ENCODE data around the gene ZFP62.
A peak's percentile ranks its signal among the peaks of the same experiment; 100 is the strongest.

The ZFP62 gene

DNA sequence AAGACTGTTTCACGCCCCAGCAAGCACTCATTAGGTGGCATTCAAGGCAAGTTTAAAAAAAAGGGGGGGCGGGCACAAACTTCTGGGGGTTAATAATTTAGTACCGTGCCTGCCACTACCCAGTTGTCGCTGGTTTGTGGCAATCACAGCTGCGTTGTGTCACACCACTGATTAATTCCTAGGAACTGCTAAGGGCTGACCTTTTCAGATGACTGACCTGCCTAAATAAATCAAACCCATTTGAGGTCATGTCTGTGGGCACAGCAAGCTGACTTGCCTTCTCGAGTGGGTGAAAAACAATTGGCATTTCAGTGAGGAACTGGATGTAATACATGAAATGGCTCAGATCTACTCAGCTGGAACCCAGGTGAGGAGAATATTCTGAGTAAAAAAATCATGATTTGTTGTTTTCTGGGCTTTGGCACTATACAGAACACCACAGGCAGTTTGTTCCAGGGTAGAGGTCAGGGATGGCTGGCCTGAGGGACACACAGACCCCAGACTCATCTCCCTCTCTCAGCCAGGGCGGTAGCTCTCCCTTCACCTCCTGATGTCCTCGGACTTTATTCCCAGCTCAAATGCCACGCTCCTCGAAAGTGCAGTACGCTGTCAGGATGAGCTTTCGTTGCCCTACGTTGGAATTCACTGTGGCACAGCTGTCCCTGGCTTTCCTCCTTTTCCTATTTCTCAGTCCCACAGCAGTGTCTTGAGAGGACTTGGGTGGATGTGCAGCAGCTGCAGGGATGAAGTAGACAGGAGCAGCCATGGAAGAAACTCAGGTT is 43.0 kb downstream of the ZFP62 start:
- peaks cover 29% of the 10 kb centered on the region for H3K4me1 Mint-ChIP-seq (ENCODE audit: low read depth)
- H3K27ac Mint-ChIP-seq = no peak overlapping the region
- DNase-seq (ENCODE audit: low spot score) = no peak
- no peak overlapping the region for H3K4me3 Mint-ChIP-seq
- H3K36me3 Mint-ChIP-seq (ENCODE audit: low read depth) = no peaks in the 10 kb centered on the region
- H3K27me3 Mint-ChIP-seq (ENCODE audit: low read depth) = no peaks in the 10 kb centered on the region
- H3K9me3 Mint-ChIP-seq = no peaks in the 10 kb centered on the region

DNA sequence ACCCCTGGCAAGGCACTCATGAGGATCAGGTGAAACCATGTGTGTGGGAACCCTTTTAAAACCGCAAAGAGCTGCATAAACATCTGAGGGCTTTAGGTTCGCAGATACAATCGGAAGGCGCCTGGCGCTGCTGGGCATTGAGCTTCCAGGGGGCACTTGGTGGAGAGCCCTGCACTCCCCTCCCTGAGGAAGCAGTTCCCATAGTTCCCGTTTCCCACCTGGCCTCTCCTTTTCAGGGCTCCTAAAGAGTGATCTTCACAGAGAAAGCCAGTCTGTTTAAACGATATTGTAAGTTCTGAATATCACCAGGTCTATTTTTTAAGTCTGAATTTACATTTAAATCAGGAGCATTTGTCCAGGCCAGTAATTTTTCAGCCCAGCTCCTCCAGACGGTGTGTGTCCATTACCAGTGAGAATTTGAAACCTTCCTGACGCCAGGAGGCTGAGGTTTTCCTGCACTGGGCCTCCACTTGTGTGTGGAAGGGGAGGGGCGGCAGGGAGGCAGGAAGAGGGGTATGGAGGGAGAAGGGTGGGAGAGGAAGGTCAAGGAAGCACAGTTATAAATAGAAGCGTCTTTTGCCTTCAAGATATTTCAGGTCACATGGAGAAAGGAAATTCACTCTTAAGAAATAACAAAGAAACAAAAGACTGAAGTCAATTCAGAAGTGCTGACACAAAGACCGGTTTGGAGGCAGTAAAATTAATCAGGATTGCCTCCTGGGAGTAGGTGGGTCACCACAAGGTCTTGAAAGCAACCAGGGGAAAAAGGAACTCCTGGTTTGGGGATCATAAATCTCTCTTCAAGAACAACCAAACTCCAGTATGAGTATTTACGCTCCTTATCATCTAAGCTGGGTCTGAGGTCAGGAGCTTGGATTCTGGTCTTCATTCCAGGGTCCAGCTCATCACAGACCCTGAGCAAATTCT is 44.2 kb downstream of the ZFP62 start:
- Mint-ChIP-seq H3K4me1 (ENCODE audit: low read depth) (peaks cover 36% of the 10 kb centered on the region), H3K4me3 (peak overlapping the region; percentile 54), H3K27me3 (ENCODE audit: low read depth) (no peaks in the 10 kb centered on the region), H3K36me3 (ENCODE audit: low read depth) (no peaks in the 10 kb centered on the region), H3K9me3 (no peaks in the 10 kb centered on the region), H3K27ac (no peak overlapping the region)
- DNase-seq (ENCODE audit: low spot score) = no peak

DNA sequence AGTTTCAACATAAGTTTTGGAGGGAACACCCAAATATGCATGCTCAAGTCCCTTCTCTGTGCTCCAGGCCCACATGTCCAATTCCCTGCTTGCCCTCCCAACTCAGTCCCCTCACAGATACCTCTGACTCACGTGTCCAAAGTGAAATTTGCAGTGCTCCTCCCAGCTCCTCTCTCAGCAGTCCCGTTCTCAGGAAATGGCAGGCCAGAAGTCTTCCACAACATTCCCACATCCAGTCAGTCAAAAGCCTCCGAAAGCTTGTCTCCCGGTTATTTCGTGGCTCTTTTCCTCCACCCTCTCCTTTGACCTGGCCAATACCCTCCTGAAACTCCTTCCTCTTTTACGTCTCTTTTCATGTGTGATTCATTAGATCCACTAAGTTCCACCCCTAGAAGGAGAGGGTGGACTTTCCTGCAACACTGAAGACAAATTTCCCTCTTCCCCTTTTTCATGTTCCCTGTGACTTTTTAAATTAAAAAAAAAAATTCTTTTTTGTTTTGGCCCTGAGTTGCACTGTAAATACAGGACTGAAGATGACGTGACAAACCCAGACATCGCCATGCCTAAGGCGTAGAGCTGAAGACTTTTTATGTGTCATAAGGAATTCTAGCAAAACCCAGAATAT is 45.7 kb downstream of the ZFP62 start:
- H3K27me3 Mint-ChIP-seq (ENCODE audit: low read depth) = no peaks in the 10 kb centered on the region
- no peaks in the 10 kb centered on the region for H3K9me3 Mint-ChIP-seq
- peak overlapping the region; percentile 47 for H3K27ac Mint-ChIP-seq
- H3K36me3 Mint-ChIP-seq (ENCODE audit: low read depth) = no peaks in the 10 kb centered on the region
- H3K4me1 Mint-ChIP-seq (ENCODE audit: low read depth) = peaks cover 42% of the 10 kb centered on the region
- no peak overlapping the region for H3K4me3 Mint-ChIP-seq
- DNase-seq (ENCODE audit: low spot score) = no peak

DNA sequence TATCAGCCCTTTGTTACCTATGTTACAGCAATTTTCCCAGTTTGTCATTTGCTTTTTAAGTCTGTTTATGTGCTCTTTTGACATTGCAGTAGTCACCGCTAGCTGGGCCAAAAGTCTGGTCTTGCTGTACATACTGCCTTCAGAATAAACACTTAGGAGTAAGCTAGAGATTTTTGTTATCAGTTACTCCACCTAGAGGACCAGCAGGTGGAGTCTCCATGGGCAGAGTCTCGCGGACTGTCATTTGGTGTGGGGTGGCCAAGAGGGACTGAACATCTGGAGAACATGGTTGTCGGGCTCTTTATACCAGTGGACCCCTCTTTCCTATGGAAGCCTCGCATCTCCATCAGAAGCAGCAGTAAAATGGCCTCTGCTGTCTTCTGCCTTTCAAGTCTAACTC is 47.7 kb downstream of the ZFP62 start:
- Mint-ChIP-seq H3K36me3 (ENCODE audit: low read depth) (peaks cover 9% of the 10 kb centered on the region), H3K9me3 (no peaks in the 10 kb centered on the region), H3K4me1 (ENCODE audit: low read depth) (peaks cover 47% of the 10 kb centered on the region), H3K27ac (no peak overlapping the region), H3K4me3 (no peak overlapping the region), H3K27me3 (ENCODE audit: low read depth) (no peaks in the 10 kb centered on the region)
- DNase-seq (ENCODE audit: low spot score) = no peak

DNA sequence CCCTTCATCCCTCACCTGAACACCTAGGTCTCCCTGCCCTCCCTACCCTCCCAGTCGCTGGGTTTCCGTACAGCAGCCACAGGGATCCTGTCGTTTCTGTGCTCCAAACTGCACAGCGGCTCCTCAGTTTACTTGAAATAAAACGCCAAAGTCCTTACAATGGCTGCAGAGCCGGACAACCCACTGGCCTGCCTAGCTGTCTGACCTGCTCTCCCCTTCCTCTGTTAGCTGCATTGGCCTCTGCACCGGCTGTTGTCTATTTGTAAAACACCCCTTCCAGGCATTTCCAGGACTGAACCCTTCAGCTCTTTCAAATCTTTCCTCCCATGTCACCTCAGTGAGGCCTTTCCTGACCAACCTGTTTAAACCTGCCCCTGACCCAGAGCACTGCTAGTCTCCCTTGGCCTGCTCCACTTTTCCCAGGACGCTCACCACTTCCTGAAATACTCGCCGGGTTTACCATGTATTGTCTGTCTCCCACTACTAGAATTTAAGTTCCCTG is 49.4 kb downstream of the ZFP62 start:
- Mint-ChIP-seq H3K36me3 (ENCODE audit: low read depth) (peaks cover 27% of the 10 kb centered on the region), H3K4me1 (ENCODE audit: low read depth) (peaks cover 59% of the 10 kb centered on the region), H3K9me3 (no peaks in the 10 kb centered on the region), H3K27me3 (ENCODE audit: low read depth) (no peaks in the 10 kb centered on the region), H3K27ac (peak overlapping the region; percentile 91), H3K4me3 (peak overlapping the region; percentile 86)
- no peak for DNase-seq (ENCODE audit: low spot score)

DNA sequence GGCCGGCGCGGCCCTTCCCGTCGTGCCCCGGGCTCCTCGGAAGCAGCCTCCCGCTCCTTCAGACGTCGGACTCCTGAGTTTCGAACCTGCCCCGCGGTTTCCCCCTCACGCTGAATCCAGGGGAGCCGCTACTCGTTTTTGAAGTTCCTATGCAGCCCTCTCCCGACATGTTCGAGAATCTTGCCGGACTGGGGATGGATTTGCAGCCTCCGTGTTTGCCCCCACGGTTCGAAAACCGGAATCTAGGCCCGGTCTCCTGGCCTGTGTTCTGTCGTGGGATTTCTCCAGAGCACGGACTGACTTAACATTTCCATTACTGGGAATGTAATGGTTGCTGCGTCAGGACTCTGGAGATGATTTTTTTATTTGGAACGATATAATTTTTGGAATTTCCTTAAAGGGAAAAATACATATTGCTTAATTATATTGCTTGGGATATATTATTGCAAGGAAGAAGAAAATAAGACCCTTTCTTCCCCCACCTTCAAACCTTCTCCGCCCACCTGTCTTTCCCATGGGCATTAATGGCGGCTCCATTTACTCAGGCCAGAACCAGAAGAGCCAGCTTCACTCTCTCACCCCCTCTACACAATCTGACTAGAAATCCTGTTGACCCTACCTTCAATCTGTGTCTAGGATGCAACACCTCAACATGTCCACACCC is 50.0 kb downstream of the ZFP62 start:
- peak overlapping the region; percentile 86 for H3K4me3 Mint-ChIP-seq
- peaks cover 61% of the 10 kb centered on the region for H3K4me1 Mint-ChIP-seq (ENCODE audit: low read depth)
- H3K36me3 Mint-ChIP-seq (ENCODE audit: low read depth) = peaks cover 32% of the 10 kb centered on the region
- H3K27ac Mint-ChIP-seq = peak overlapping the region; percentile 91
- no peaks in the 10 kb centered on the region for H3K9me3 Mint-ChIP-seq
- DNase-seq (ENCODE audit: low spot score) = no peak
- H3K27me3 Mint-ChIP-seq (ENCODE audit: low read depth) = no peaks in the 10 kb centered on the region

DNA sequence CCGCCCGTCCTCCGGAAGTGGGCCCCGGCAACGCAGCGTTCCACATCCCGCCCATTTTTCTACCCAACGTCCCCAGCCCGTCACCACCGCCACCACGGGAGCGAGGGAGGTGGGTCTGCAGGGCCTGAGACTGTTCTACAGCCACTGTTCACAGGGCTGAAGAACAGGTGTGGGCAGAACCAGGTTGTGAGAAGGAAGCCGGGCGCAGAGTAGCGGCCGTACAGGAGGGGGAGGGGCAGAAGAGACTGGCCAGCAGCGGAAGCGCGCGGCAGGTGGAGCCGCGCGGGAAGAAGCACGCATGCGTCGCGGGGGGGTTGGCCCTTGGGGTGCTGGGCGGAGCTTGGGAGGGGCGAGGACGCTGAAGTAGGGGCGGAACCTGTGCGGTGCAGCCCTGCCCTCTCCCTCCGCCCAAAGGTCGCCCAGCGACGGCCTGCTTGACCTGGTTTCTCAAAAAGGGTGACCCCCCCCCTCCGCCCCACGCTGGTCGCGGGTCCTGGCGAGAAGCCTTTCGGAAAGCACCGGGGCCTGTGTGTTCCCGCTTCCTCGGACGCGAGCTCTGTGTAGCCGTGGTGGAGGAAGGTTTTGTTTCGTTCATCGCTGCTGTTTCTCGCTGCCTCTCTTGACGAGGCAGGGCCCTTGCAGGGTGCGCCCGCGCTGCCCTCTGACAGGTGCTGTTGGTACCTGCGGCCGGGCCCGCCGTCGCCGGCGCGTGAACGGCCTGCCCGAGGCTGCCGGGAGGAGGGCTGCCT is 50.7 kb downstream of the ZFP62 start:
- Mint-ChIP-seq H3K27ac (peak overlapping the region; percentile 99), H3K4me3 (peak overlapping the region; percentile 78), H3K27me3 (ENCODE audit: low read depth) (no peaks in the 10 kb centered on the region), H3K9me3 (no peaks in the 10 kb centered on the region), H3K4me1 (ENCODE audit: low read depth) (peaks cover 63% of the 10 kb centered on the region), H3K36me3 (ENCODE audit: low read depth) (peaks cover 36% of the 10 kb centered on the region)
- peak; percentile 92 for DNase-seq (ENCODE audit: low spot score)

DNA sequence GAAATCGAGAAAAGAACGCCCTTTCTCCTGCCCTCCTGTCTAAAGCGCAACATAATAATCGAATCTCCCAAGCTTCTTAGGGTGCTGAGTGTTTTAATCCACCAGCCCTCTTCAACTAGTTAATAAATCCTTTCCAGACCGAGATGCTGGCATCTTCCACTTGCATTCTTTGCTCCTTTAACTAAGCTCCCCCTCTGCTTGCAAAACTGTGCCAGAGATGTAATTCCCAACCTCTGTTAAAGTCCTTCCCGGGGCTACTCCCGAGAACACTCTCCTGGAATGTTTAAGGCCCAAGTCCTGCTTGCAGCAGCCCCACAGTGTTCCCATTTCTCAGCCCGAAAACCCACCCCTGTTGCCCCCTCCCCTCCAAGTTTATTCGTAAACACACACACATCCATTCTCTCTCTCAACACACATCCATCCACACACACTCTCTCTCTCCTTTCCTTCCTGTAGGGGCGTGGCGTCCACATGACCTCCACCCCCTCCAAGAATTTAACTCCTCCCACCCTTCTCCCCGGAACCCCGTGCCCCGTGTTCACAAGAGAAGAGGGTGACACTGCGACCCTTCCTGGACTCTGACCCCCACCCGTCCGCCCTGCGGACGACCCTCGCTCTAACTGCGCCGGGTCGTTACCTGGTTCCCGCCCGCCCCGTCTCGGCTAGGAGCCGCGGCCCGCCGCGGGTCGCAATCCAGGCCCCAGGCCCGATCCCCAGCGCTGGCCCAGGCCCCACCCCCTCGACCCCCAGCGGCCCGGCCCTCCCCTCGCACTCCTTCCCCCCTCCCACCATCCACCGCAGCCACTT is 51.5 kb downstream of the ZFP62 start:
- Mint-ChIP-seq H3K4me3 (peak overlapping the region; percentile 78), H3K27me3 (ENCODE audit: low read depth) (no peaks in the 10 kb centered on the region), H3K9me3 (no peaks in the 10 kb centered on the region), H3K36me3 (ENCODE audit: low read depth) (peaks cover 42% of the 10 kb centered on the region), H3K27ac (peak overlapping the region; percentile 99), H3K4me1 (ENCODE audit: low read depth) (peaks cover 66% of the 10 kb centered on the region)
- DNase-seq (ENCODE audit: low spot score) = peak; percentile 89

DNA sequence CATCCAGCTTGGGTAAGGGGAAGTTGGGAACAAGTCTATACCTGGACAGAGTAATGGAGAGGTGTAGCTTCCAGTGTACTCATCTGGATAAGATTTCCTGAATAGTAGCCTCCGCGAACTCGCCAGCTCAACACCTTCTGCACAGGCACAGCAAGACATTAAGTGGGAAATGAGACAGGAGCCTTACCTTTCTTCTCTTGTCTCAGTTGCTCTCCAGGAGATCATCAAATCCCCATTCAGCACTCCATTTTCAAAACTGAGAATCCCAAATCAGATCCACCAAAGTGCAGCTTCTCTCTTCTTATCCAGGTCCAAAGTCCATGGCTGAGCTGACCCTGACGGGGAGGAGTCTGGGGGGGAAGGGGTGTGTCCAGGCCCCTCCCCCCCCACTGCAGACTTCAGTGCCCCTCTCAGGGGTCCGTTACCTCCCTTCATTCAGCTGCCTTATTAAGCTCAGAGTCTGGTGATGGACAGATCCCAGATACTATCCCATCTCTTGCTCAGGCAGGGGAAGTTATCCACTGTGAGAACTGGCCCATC is 52.5 kb downstream of the ZFP62 start:
- Mint-ChIP-seq H3K36me3 (ENCODE audit: low read depth) (peaks cover 49% of the 10 kb centered on the region), H3K27me3 (ENCODE audit: low read depth) (no peaks in the 10 kb centered on the region), H3K9me3 (no peaks in the 10 kb centered on the region), H3K4me3 (peak overlapping the region; percentile 78), H3K27ac (peak overlapping the region; percentile 99), H3K4me1 (ENCODE audit: low read depth) (peaks cover 61% of the 10 kb centered on the region)
- no peak for DNase-seq (ENCODE audit: low spot score)

DNA sequence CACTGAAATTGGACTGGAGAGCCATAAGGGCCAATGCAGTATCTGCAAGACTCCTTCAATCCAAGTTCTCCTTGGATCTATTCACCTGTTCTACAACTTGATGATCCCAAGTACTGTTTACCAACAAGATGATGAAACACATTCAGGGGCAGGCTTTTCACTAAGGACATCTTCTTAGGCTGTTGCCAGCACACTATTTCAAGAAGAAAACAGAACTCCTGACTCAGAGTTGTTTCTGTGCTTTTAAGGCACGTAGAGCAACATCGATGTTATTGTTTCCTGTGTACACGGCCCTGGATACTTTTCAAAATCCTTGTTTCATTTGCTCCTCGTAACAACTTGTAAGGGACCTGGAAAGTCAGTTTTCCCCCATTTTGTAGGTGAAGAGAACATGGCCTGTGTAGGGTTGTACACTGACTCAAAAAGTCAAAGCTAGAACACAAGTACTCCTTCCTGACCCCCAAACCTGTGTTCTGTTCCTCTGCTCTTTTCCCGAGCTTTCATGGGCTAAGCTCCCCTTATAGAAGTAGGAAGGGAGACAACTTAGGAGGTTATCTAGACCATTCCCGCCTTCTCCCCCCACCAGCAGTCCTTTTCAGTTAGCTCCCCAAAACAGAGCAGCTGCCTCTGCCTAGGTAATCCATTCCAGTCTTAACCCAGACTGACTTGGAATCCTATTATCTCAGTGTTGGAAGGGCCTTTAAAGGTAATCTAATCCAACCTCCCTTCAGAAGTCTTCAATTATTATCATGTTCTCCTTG is 53.2 kb downstream of the ZFP62 start:
- Mint-ChIP-seq H3K36me3 (ENCODE audit: low read depth) (peaks cover 51% of the 10 kb centered on the region), H3K4me3 (peak overlapping the region; percentile 78), H3K4me1 (ENCODE audit: low read depth) (peaks cover 55% of the 10 kb centered on the region), H3K9me3 (no peaks in the 10 kb centered on the region), H3K27ac (peak overlapping the region; percentile 99), H3K27me3 (ENCODE audit: low read depth) (no peaks in the 10 kb centered on the region)
- DNase-seq (ENCODE audit: low spot score) = no peak

DNA sequence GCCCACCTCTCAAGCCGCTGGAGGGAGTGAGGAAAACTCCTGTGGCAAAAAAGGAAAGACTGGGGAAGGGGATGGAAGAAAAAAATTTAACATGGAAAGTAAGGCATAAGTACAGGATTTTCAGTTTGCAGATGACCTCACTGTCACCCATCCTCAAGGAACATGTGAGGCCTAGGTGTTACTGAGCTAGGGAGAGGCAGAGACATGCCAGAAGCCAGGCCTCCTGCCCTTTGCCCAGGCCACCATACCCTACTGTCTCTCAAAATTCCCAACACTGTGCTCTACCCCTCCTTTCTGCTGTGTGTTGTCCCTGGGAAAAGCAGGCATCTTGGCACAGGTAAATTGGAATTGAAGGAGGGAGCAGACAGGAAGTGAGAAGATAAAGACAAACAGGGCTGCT is 54.0 kb downstream of the ZFP62 start:
- peaks cover 52% of the 10 kb centered on the region for H3K4me1 Mint-ChIP-seq (ENCODE audit: low read depth)

More for the DNA sequence above, 54.0 kb downstream of the ZFP62 start:
- H3K36me3 Mint-ChIP-seq (ENCODE audit: low read depth) = peaks cover 51% of the 10 kb centered on the region
- peak overlapping the region; percentile 99 for H3K27ac Mint-ChIP-seq
- H3K27me3 Mint-ChIP-seq (ENCODE audit: low read depth) = no peaks in the 10 kb centered on the region
- H3K4me3 Mint-ChIP-seq = peak overlapping the region; percentile 78
- DNase-seq (ENCODE audit: low spot score) = no peak
- H3K9me3 Mint-ChIP-seq = no peaks in the 10 kb centered on the region

Data from T-helper 2 cell treated with Interferon-gamma antibody and Interleukin-4, amounts not matched to agents 5 μg/mL and 100 μg/mL, for 36 hours (primary cell).